ENCODE data around the gene CD22.
A peak's percentile ranks its signal among the peaks of the same experiment; 100 is the strongest.

CD22 gene

DNA sequence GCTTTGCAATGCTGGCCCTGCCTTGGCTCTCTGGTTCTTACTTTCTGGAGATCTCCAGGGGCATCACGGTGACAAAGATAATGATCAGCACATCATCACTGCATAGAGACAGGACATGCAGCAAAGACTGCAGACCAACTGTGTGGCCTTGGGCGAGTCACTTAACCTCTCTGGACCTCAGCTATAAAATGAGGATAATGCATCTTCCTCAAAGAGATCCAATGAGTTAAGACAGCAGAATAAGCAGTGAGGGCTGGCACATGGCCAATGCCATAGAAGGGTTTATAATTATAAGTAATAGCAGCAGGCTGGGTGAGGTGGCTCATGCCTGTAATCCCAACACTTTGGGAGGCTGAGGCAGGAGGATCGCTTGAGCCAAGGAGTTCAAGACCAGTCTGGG, 34.7 kb upstream of the CD22 start:
- no peaks in the 10 kb centered on the region for H3K36me3 ChIP-seq (ENCODE audit: control insufficient read depth, insufficient read depth, low read length)
- no peak overlapping the region for H3K4me3 ChIP-seq (replicated peaks; ENCODE audit: low read depth, low read length)
- no peak for DNase-seq (ENCODE audit: extremely low read depth, insufficient read length)
- H3K27me3 ChIP-seq (replicated peaks; ENCODE audit: control insufficient read depth, insufficient read depth, low read length): no peaks in the 10 kb centered on the region
- TF ChIP-seq CTCF (IDR thresholded peaks at IDR 0.05; ENCODE audit: insufficient read depth, low read length, poor library complexity, severe bottlenecking): no peak

DNA sequence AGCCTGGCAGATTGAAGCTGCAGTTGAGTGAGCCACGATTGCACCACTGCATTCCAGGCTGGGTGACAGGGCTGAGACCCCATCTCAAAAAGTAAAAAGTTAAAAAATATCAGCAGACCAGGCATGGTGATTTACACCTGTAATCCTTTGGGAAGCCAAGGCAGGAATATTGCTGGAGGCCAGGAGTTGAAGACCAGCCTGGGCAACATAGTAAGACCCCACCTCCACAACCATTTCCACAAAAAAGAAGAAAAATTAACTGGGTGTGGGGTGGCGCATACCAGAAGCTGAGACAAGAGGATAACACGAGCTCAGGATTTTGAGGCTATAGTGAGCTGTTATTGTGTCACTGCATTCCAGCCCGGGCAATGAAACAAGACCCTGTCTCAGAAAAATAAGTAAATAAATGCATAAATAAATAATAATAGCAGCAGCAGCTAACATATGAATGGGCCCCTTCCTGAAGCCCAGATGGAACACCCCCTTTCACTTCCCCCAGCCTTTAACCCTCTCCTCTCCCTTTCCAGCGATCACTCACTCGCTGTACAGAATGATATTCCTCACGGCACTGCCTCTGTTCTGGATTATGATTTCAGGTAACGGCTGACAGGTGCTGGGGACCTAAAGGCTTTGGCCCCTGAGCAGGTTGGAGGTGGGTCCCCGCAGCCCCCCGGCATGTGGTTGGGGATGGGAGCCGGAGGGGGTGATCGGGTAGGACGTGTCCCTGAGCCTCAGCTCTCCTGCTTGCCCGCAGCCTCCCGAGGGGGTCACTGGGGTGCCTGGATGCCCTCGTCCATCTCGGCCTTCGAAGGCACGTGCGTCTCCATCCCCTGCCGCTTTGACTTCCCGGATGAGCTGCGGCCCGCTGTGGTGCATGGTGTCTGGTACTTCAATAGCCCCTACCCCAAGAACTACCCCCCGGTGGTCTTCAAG, 33.9 kb upstream of the CD22 start:
- Histone ChIP-seq H3K4me3 (replicated peaks; ENCODE audit: low read depth, low read length) (no peak overlapping the region), H3K36me3 (ENCODE audit: control insufficient read depth, insufficient read depth, low read length) (no peaks in the 10 kb centered on the region), H3K27me3 (replicated peaks; ENCODE audit: control insufficient read depth, insufficient read depth, low read length) (no peaks in the 10 kb centered on the region)
- TF ChIP-seq CTCF (IDR thresholded peaks at IDR 0.05; ENCODE audit: insufficient read depth, low read length, poor library complexity, severe bottlenecking): no peak
- no peak for DNase-seq (ENCODE audit: extremely low read depth, insufficient read length)

DNA sequence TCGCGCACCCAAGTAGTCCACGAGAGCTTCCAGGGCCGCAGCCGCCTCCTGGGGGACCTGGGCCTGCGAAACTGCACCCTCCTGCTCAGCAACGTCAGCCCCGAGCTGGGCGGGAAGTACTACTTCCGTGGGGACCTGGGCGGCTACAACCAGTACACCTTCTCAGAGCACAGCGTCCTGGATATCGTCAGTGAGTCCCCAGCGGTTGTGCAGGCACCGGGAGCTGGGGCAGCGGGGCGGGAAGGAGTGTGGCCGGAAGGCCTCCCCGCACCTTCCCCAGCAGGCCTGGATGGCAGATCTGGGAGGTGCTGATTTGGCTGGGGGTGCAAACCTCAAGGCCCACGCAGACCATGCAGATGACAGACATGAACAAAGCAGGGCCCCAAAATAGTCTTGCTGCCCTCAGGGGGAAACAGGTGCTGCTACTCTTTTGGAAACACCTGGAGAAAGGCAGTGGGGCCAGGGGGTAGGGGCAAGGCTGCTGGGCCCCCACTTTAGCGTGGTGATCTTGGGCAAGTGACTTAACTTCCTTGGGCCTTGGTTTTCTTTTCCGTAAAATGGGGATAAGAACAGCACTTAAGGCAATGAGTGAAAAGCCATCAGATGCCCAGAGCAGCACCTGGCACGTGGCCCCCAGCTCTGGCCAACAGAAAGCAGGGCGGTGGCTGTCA, 33.1 kb upstream of the CD22 start:
- H3K4me3 ChIP-seq (replicated peaks; ENCODE audit: low read depth, low read length): no peak overlapping the region
- peak; percentile 86 for DNase-seq (ENCODE audit: extremely low read depth, insufficient read length)
- TF ChIP-seq CTCF (IDR thresholded peaks at IDR 0.05; ENCODE audit: insufficient read depth, low read length, poor library complexity, severe bottlenecking): no peak
- no peaks in the 10 kb centered on the region for H3K36me3 ChIP-seq (ENCODE audit: control insufficient read depth, insufficient read depth, low read length)
- H3K27me3 ChIP-seq (replicated peaks; ENCODE audit: control insufficient read depth, insufficient read depth, low read length): no peaks in the 10 kb centered on the region

- H3K4me3 ChIP-seq (replicated peaks; ENCODE audit: low read depth, low read length): no peak overlapping the region
- no peaks in the 10 kb centered on the region for H3K36me3 ChIP-seq (ENCODE audit: control insufficient read depth, insufficient read depth, low read length)
- TF ChIP-seq CTCF (IDR thresholded peaks at IDR 0.05; ENCODE audit: insufficient read depth, low read length, poor library complexity, severe bottlenecking): no peak
- DNase-seq (ENCODE audit: extremely low read depth, insufficient read length): no peak
- H3K27me3 ChIP-seq (replicated peaks; ENCODE audit: control insufficient read depth, insufficient read depth, low read length): no peaks in the 10 kb centered on the region
Measured at GRCh38 chr19:35296644-35297514, 32.1 kb upstream of the CD22 start.

- Histone ChIP-seq H3K27me3 (replicated peaks; ENCODE audit: control insufficient read depth, insufficient read depth, low read length) (no peaks in the 10 kb centered on the region), H3K4me3 (replicated peaks; ENCODE audit: low read depth, low read length) (no peak overlapping the region), H3K36me3 (ENCODE audit: control insufficient read depth, insufficient read depth, low read length) (no peaks in the 10 kb centered on the region)
- no peak for TF ChIP-seq CTCF (IDR thresholded peaks at IDR 0.05; ENCODE audit: insufficient read depth, low read length, poor library complexity, severe bottlenecking)
- no peak for DNase-seq (ENCODE audit: extremely low read depth, insufficient read length)
Measured at GRCh38 chr19:35297515-35297848, 31.5 kb upstream of the CD22 start.
